Muscle of back (tissue), 11 donors: ENCODE measurements around the gene FBLIM1. TPM values are rescaled to one million over a fixed set of nuclear protein-coding genes. Genes with fewer than 3 reads are reported as not detected.

Experiments used
- DNase-seq, 3 donors: peaks; one replicate each; pipeline versions ENCODE4 v3.0.0 to v3.0.0-alpha.2; 2013
- polyA plus RNA-seq, 10 donors: library from polyadenylated mRNA; unstranded; fragments of 120-200 nt; gene quantifications; one replicate each; pipeline ENCODE4 v1.2.1, GENCODE V29; 2013; ENCODE audit not compliant: insufficient read length in 10 of 10

The FBLIM1 gene
- polyA plus RNA-seq, 10 donors, result 18.3 to 38.6 (median 27.5) TPM

- DNase-seq, result no peak
Measured at GRCh38 chr1:15747378-15747777, 11.2 kb upstream of the FBLIM1 start.

- no peak for DNase-seq
Measured at GRCh38 chr1:15748264-15748663, 10.3 kb upstream of the FBLIM1 start.

GRCh38 chr1:15748690-15749398, 9.8 kb upstream of the FBLIM1 start:
- DNase-seq, result no peak

GRCh38 chr1:15749399-15750291, 8.9 kb upstream of the FBLIM1 start:
- no peak for DNase-seq

GRCh38 chr1:15750924-15751323, 7.7 kb upstream of the FBLIM1 start:
- DNase-seq, result no peak

GRCh38 chr1:15751717-15752116, 6.9 kb upstream of the FBLIM1 start:
- no peak for DNase-seq

GRCh38 chr1:15753776-15754175, 4.8 kb upstream of the FBLIM1 start:
- no peak for DNase-seq

GRCh38 chr1:15755021-15755645, 3.5 kb upstream of the FBLIM1 start:
- DNase-seq, result no peak

- DNase-seq, result no peak
Measured at GRCh38 chr1:15755646-15756040, 3.0 kb upstream of the FBLIM1 start.

- no peak for DNase-seq
Measured at GRCh38 chr1:15756143-15757015, 2.2 kb upstream of the FBLIM1 start.

- no peak for DNase-seq
Measured at GRCh38 chr1:15757016-15757543, 1.5 kb upstream of the FBLIM1 start.

- peak in 1 of 3 donors; percentile 50 for DNase-seq
Measured at GRCh38 chr1:15757575-15758342, 836 bp upstream of the FBLIM1 start.

- DNase-seq, result peak in 2 of 3 donors; percentile 32 to 66
Measured at GRCh38 chr1:15758953-15759661, 512 bp downstream of the FBLIM1 start.

GRCh38 chr1:15760520-15761211, 2.1 kb downstream of the FBLIM1 start:
- DNase-seq, result peak in 2 of 3 donors; percentile 31 to 53

GRCh38 chr1:15761366-15762128, 3.0 kb downstream of the FBLIM1 start:
- DNase-seq, result no peak

GRCh38 chr1:15762546-15762945, 4.0 kb downstream of the FBLIM1 start:
- no peak for DNase-seq

GRCh38 chr1:15764269-15764764, 5.7 kb downstream of the FBLIM1 start:
- DNase-seq, result no peak

GRCh38 chr1:15764890-15765289, 6.3 kb downstream of the FBLIM1 start:
- no peak for DNase-seq
